Astrocyte (in vitro differentiated cells and primary cell): ENCODE measurements around the gene TPM2. TPM values are rescaled to one million over a fixed set of nuclear protein-coding genes. Genes with fewer than 3 reads are reported as not detected.

ENCODE experiments used
- DNase-seq: peaks from one replicate; pipeline ENCODE4 v3.0.0-alpha.2; 2010; ENCODE audit warnings: low read depth
- FAIRE-seq: peaks from 2 replicates; lab custom pipeline; 2011; peaks lifted over from hg19 to GRCh38; lab: Jason Lieb, UNC
- H2AFZ ChIP-seq: 2 replicates; pipeline ENCODE4 v1.6.0; 2012; ENCODE audit warnings: low read depth, low read length, inconsistent platforms
- H3K27ac ChIP-seq: 2 replicates; pipeline ENCODE4 v1.5.1; 2011; ENCODE audit warnings: low read depth, low read length, inconsistent platforms
- H3K27me3 ChIP-seq: 2 replicates; pipeline ENCODE4 v1.6.0; 2011; ENCODE audit warnings: low read length, inconsistent platforms; ENCODE audit not compliant: insufficient read depth
- H3K36me3 ChIP-seq: 2 replicates; pipeline ENCODE4 v1.5.1; 2011; ENCODE audit warnings: low read length, inconsistent platforms; ENCODE audit not compliant: insufficient read depth
- H3K4me1 ChIP-seq: 2 replicates; pipeline ENCODE4 v1.5.1; 2011; ENCODE audit warnings: low read length, inconsistent platforms; ENCODE audit not compliant: insufficient read depth
- H3K4me2 ChIP-seq: 2 replicates; pipeline ENCODE4 v1.6.0; 2012; ENCODE audit warnings: low read length, inconsistent platforms
- H3K4me3 ChIP-seq: 2 replicates; pipeline ENCODE4 v1.5.1; 2011; ENCODE audit warnings: low read depth, mild to moderate bottlenecking, low read length, inconsistent platforms; ENCODE audit not compliant: insufficient read depth
- H3K79me2 ChIP-seq: 2 replicates; pipeline ENCODE4 v1.6.0; 2012; ENCODE audit warnings: mild to moderate bottlenecking, low read length, inconsistent platforms; ENCODE audit not compliant: insufficient read depth
- H3K9ac ChIP-seq: 2 replicates; pipeline ENCODE4 v1.6.0; 2012; ENCODE audit warnings: mild to moderate bottlenecking, low read length, inconsistent platforms
- H3K9me3 ChIP-seq: 2 replicates; pipeline ENCODE4 v1.5.1; 2012; ENCODE audit warnings: low read depth, mild to moderate bottlenecking, low read length, inconsistent platforms; ENCODE audit not compliant: insufficient read depth
- H4K20me1 ChIP-seq: 2 replicates; pipeline ENCODE4 v1.6.0; 2012; ENCODE audit warnings: low read length, inconsistent platforms; ENCODE audit not compliant: insufficient read depth
- H3K27ac Mint-ChIP-seq: one replicate; pipeline ENCODE4 v1.8.0; 2021; ENCODE audit warnings: mild to moderate bottlenecking, mixed read lengths; ENCODE audit not compliant: unreplicated experiment
- H3K27me3 Mint-ChIP-seq: one replicate; pipeline ENCODE4 v1.8.0; 2021; ENCODE audit warnings: low read depth, mixed read lengths; ENCODE audit not compliant: unreplicated experiment
- H3K36me3 Mint-ChIP-seq: one replicate; pipeline ENCODE4 v1.8.0; 2021; ENCODE audit warnings: low read depth, mixed read lengths; ENCODE audit not compliant: unreplicated experiment
- H3K4me1 Mint-ChIP-seq: one replicate; pipeline ENCODE4 v1.8.0; 2021; ENCODE audit warnings: low read depth, mixed read lengths; ENCODE audit not compliant: unreplicated experiment
- H3K4me3 Mint-ChIP-seq: one replicate; pipeline ENCODE4 v1.8.0; 2021; ENCODE audit warnings: mild to moderate bottlenecking, moderate library complexity, mixed read lengths; ENCODE audit not compliant: unreplicated experiment
- H3K9me3 Mint-ChIP-seq: one replicate; pipeline ENCODE4 v1.8.0; 2021; ENCODE audit warnings: mild to moderate bottlenecking, mixed read lengths; ENCODE audit not compliant: unreplicated experiment
- CTCF ChIP-seq: IDR thresholded peaks from 2 replicates; pipeline ENCODE4 v1.5.1; 2011; ENCODE audit warnings: low read depth, mild to moderate bottlenecking, inconsistent platforms, low read length, moderate library complexity; ENCODE audit not compliant: insufficient read depth
- EZH2 ChIP-seq: IDR thresholded peaks from 2 replicates; pipeline ENCODE4 v1.6.1; 2012; ENCODE audit warnings: mild to moderate bottlenecking, low read length, inconsistent platforms; ENCODE audit not compliant: insufficient read depth
- total RNA-seq: library from RNA; stranded (reverse); gene quantifications from 2 replicates; pipeline ENCODE4 v1.2.1, GENCODE V29; 2021

TPM2 gene
- total RNA-seq, 1 donor from 2014 or later, result 2,001 TPM

DNA sequence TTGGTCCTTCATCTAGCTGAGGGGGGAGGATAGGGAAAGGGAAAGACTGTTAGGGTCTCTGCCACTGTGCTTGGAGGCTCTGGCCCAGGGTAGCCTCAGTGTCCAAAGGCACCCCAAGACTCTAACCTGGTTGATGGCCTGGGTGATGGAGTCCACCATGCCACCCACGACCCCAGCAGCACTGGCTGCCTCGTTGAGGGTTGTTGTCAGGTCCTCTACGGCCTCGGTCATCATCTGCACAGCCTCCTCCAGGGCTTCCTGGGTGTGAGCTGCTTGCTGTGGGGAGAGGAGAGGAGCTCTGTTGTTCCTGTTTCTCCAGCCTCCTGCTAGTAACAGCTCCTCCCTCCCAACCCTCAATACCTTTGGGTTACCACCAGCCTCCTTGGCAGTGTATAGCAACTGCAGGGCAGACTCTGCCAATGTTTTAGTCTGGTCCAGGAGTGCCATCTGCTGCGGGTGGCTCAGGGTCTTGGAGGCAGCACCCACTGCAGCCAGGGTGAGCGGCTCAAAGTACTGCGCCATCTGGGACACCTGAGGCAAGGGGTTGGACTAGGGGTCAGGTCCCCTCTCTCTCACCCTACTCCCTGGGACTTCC, 16.2 kb upstream of the TPM2 start:
- Histone ChIP-seq H3K79me2 (peaks cover 51% of the 10 kb centered on the region), H3K4me3 (no peak overlapping the region), H3K4me1 (no peaks in the 10 kb centered on the region), H3K27me3 (no peaks in the 10 kb centered on the region), H4K20me1 (peaks cover 85% of the 10 kb centered on the region), H3K9me3 (no peaks in the 10 kb centered on the region), H3K9ac (no peak overlapping the region), H3K4me2 (no peak overlapping the region), H3K36me3 (peaks cover 90% of the 10 kb centered on the region), H3K27ac (no peak overlapping the region), H2AFZ (no peak overlapping the region)
- Mint-ChIP-seq H3K4me1 (no peaks in the 10 kb centered on the region), H3K27ac (no peak overlapping the region), H3K4me3 (no peak overlapping the region), H3K36me3 (peaks cover 47% of the 10 kb centered on the region), H3K9me3 (no peaks in the 10 kb centered on the region), H3K27me3 (no peaks in the 10 kb centered on the region)
- DNase-seq, result no peak
- no peak for TF ChIP-seq EZH2
- no peak for TF ChIP-seq CTCF
- FAIRE-seq, result no peak

- Mint-ChIP-seq H3K27ac (no peak overlapping the region), H3K36me3 (peaks cover 42% of the 10 kb centered on the region), H3K27me3 (no peaks in the 10 kb centered on the region), H3K4me1 (no peaks in the 10 kb centered on the region), H3K4me3 (no peak overlapping the region), H3K9me3 (no peaks in the 10 kb centered on the region)
- no peaks in the 10 kb centered on the region for H3K9me3 ChIP-seq
- FAIRE-seq, result no peak
- no peak overlapping the region for H3K4me2 ChIP-seq
- TF ChIP-seq EZH2 (no peak), CTCF (no peak)
- no peaks in the 10 kb centered on the region for H3K27me3 ChIP-seq
- no peak for DNase-seq
- H3K79me2 ChIP-seq, result peaks cover 57% of the 10 kb centered on the region
- H3K27ac ChIP-seq, result no peak overlapping the region
- H3K36me3 ChIP-seq, result peaks cover 90% of the 10 kb centered on the region
- H3K4me3 ChIP-seq, result no peak overlapping the region
- peaks cover 85% of the 10 kb centered on the region for H4K20me1 ChIP-seq
- no peaks in the 10 kb centered on the region for H3K4me1 ChIP-seq
- no peak overlapping the region for H3K9ac ChIP-seq
- no peak overlapping the region for H2AFZ ChIP-seq
Measured at GRCh38 chr9:35705372-35705771, 15.6 kb upstream of the TPM2 start.

- Mint-ChIP-seq H3K4me3 (peak overlapping the region; percentile 20), H3K27me3 (no peaks in the 10 kb centered on the region)
Measured at GRCh38 chr9:35703906-35704672, 14.4 kb upstream of the TPM2 start.

More at GRCh38 chr9:35703906-35704672, 14.4 kb upstream of the TPM2 start:
- H3K4me1 ChIP-seq, result no peaks in the 10 kb centered on the region
- Mint-ChIP-seq H3K36me3 (peaks cover 40% of the 10 kb centered on the region), H3K27ac (peak overlapping the region; percentile 47), H3K4me1 (no peaks in the 10 kb centered on the region), H3K9me3 (no peaks in the 10 kb centered on the region)
- peaks cover 62% of the 10 kb centered on the region for H3K79me2 ChIP-seq
- no peak overlapping the region for H3K9ac ChIP-seq
- peaks cover 93% of the 10 kb centered on the region for H4K20me1 ChIP-seq
- H2AFZ ChIP-seq, result no peak overlapping the region
- FAIRE-seq, result no peak
- TF ChIP-seq CTCF (no peak), EZH2 (no peak)
- no peak for DNase-seq
- no peaks in the 10 kb centered on the region for H3K9me3 ChIP-seq
- H3K4me3 ChIP-seq, result no peak overlapping the region
- no peaks in the 10 kb centered on the region for H3K27me3 ChIP-seq
- H3K36me3 ChIP-seq, result peaks cover 96% of the 10 kb centered on the region
- no peak overlapping the region for H3K4me2 ChIP-seq
- no peak overlapping the region for H3K27ac ChIP-seq
